ENCODE results near the gene SCCPDH.

- TF ChIP-seq CTCF (IDR thresholded peaks at IDR 0.05) = no peak
- no peak for TF ChIP-seq POLR2A (IDR thresholded peaks at IDR 0.05)
Observed at GRCh38 chr1:246798606-246799496, 74.6 kb downstream of the SCCPDH start.

All from testis (tissue), 2 donors.